HG03103 (cell line): ENCODE data around the gene ZNF484.

ENCODE experiments used
- ATAC-seq: cut with Tn5 transposase; IDR thresholded peaks from one replicate; pipeline ENCODE4 v1.9.1; 2021; ENCODE audit warnings: low read depth; ENCODE audit not compliant: unreplicated experiment

ZNF484 gene

DNA sequence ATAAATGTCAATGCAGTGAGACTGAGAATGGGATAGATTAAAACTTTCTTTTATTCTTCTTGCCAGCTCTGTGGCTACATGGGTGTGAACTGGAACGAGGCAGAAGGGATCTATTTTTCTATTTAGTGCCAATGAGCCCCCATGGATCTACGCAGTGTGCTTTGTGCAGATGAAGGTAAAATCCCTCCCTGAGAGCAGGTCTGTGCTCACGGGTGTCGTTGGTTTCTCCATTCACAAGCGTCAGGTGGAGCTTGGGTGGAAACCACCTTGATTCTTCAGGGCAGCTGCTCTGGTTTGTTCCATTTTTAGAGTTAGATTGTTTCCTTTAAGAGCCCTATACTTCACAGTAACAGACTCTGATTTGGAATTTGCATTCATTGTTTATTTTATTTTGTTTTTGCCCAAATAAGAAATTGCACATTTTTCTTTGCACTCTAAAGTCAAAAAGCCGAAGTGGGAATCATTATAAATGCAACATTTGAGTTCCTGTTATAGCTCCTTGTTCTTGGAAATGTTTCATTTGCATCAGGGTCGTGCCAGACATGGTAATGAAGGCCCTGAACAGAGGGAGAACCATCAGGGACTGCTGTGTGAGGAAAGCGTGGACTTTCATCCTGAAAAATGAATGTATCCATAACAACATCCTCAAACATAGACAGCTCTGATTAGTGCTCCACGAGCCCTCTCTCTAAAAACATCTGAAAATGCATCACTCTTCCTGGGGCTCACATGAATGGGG is 82.1 kb downstream of the ZNF484 start:
- ATAC-seq: no peak
